HepG2 (cell line): Measurements from ENCODE around the gene ABCA3.

Experiments used
- BRCA1 ChIP-seq: sonication (generic); formaldehyde crosslinking; IDR thresholded peaks from 2 replicates; pipeline ENCODE4 v1.4.0; 2020; ENCODE audit warnings: missing genetic modification reagents
- EZH2 ChIP-seq: conservative IDR thresholded peaks from 2 replicates; pipeline ENCODE4 v1.6.1; 2012; ENCODE audit warnings: mild to moderate bottlenecking, low read depth, low read length, moderate library complexity
- RBM22 ChIP-seq: fragments of 200-400 bp; formaldehyde crosslinking; optimal IDR thresholded peaks from 2 replicates; pipeline ENCODE3; 2017; ENCODE audit warnings: mild to moderate bottlenecking, low read length, moderate library complexity
- SMAD3 ChIP-seq: sonication (generic); formaldehyde crosslinking; IDR thresholded peaks from 2 replicates; pipeline ENCODE4 v1.4.0; 2020; ENCODE audit warnings: missing genetic modification reagents
- ZNF292 ChIP-seq: sonication (generic); formaldehyde crosslinking; IDR thresholded peaks from 2 replicates; pipeline ENCODE4 v1.8.1; 2022; ENCODE audit warnings: mild to moderate bottlenecking, low read depth, missing genetic modification reagents, borderline replicate concordance
- ZNF451 ChIP-seq: sonication (generic); formaldehyde crosslinking; IDR thresholded peaks from 2 replicates; pipeline ENCODE4 v1.5.0; 2020; ENCODE audit warnings: mild to moderate bottlenecking, missing genetic modification reagents
- ZNF772 ChIP-seq: sonication (generic); formaldehyde crosslinking; IDR thresholded peaks from 2 replicates; pipeline ENCODE4 v1.5.0; 2020; ENCODE audit warnings: mild to moderate bottlenecking, missing genetic modification reagents
- TF ChIP-seq, protein P1 (sequence below): sonication (generic); formaldehyde crosslinking; IDR thresholded peaks from 2 replicates; pipeline ENCODE4 v1.4.0; 2020; ENCODE audit warnings: missing genetic modification reagents
- TF ChIP-seq, protein P2 (sequence below): sonication (generic); formaldehyde crosslinking; IDR thresholded peaks from 2 replicates; pipeline ENCODE4 v1.4.0; 2020; ENCODE audit warnings: missing genetic modification reagents; ENCODE audit errors: not compliant biosample characterization
- TF ChIP-seq, protein P3 (sequence below): sonication (generic); formaldehyde crosslinking; IDR thresholded peaks from 2 replicates; pipeline ENCODE4 v1.9.0; 2022; ENCODE audit warnings: missing genetic modification reagents, mild to moderate bottlenecking, borderline replicate concordance
- TF ChIP-seq, protein P4 (sequence below): sonication (generic); formaldehyde crosslinking; IDR thresholded peaks from 2 replicates; pipeline ENCODE4 v1.5.0; 2020; ENCODE audit warnings: mild to moderate bottlenecking, missing genetic modification reagents, moderate library complexity
- TF ChIP-seq, protein P5 (sequence below): IDR thresholded peaks from 2 replicates; pipeline ENCODE4 v1.6.1; 2016
- TF ChIP-seq, protein P6 (sequence below): sonication (generic); formaldehyde crosslinking; IDR thresholded peaks from 2 replicates; pipeline ENCODE4 v1.4.0; 2020; ENCODE audit warnings: mild to moderate bottlenecking, missing genetic modification reagents, borderline replicate concordance

DNA sequence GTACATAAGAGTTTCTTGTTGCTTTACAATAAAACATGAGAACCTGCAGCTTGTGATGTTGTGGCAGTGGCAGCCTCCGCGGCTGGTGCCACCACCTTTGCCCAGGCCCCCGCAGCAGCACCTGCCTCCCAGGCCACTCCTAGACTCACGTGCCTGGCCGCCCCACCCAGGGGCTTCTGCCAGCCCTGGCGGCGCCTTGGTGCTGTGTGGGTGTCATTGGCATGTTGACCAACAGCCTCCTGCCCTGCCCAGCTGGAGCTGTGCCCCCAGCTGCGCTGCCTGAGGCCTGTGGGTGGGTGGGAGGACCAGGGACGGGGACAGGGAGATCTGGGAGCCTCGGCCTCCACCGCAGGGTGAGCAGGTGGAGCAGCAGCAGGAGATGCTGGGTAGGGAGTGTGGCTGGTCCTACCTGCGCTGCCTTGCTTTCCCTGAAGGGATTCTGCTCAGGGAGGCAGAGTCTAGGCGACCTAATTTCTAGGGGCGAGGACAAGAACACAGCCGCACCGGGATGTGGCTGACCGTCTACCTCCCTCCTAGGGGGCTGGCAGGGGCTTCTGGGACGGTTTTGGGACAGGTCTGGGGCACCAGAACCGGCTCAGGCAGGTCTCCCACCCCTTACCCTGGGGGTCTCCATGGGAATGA is 104.7 kb downstream of the ABCA3 start:
- TF ChIP-seq, protein P1, sequence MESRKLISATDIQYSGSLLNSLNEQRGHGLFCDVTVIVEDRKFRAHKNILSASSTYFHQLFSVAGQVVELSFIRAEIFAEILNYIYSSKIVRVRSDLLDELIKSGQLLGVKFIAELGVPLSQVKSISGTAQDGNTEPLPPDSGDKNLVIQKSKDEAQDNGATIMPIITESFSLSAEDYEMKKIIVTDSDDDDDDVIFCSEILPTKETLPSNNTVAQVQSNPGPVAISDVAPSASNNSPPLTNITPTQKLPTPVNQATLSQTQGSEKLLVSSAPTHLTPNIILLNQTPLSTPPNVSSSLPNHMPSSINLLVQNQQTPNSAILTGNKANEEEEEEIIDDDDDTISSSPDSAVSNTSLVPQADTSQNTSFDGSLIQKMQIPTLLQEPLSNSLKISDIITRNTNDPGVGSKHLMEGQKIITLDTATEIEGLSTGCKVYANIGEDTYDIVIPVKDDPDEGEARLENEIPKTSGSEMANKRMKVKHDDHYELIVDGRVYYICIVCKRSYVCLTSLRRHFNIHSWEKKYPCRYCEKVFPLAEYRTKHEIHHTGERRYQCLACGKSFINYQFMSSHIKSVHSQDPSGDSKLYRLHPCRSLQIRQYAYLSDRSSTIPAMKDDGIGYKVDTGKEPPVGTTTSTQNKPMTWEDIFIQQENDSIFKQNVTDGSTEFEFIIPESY (CRISPR knock-in tag), result no peak
- TF ChIP-seq, protein P2, sequence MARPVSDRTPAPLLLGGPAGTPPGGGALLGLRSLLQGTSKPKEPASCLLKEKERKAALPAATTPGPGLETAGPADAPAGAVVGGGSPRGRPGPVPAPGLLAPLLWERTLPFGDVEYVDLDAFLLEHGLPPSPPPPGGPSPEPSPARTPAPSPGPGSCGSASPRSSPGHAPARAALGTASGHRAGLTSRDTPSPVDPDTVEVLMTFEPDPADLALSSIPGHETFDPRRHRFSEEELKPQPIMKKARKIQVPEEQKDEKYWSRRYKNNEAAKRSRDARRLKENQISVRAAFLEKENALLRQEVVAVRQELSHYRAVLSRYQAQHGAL (CRISPR knock-in tag), result no peak
- TF ChIP-seq, protein P3, sequence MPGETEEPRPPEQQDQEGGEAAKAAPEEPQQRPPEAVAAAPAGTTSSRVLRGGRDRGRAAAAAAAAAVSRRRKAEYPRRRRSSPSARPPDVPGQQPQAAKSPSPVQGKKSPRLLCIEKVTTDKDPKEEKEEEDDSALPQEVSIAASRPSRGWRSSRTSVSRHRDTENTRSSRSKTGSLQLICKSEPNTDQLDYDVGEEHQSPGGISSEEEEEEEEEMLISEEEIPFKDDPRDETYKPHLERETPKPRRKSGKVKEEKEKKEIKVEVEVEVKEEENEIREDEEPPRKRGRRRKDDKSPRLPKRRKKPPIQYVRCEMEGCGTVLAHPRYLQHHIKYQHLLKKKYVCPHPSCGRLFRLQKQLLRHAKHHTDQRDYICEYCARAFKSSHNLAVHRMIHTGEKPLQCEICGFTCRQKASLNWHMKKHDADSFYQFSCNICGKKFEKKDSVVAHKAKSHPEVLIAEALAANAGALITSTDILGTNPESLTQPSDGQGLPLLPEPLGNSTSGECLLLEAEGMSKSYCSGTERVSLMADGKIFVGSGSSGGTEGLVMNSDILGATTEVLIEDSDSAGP (CRISPR knock-in tag), result no peak
- TF ChIP-seq, protein P4, sequence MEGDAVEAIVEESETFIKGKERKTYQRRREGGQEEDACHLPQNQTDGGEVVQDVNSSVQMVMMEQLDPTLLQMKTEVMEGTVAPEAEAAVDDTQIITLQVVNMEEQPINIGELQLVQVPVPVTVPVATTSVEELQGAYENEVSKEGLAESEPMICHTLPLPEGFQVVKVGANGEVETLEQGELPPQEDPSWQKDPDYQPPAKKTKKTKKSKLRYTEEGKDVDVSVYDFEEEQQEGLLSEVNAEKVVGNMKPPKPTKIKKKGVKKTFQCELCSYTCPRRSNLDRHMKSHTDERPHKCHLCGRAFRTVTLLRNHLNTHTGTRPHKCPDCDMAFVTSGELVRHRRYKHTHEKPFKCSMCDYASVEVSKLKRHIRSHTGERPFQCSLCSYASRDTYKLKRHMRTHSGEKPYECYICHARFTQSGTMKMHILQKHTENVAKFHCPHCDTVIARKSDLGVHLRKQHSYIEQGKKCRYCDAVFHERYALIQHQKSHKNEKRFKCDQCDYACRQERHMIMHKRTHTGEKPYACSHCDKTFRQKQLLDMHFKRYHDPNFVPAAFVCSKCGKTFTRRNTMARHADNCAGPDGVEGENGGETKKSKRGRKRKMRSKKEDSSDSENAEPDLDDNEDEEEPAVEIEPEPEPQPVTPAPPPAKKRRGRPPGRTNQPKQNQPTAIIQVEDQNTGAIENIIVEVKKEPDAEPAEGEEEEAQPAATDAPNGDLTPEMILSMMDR (CRISPR knock-in tag), result no peak
- TF ChIP-seq, protein P5, sequence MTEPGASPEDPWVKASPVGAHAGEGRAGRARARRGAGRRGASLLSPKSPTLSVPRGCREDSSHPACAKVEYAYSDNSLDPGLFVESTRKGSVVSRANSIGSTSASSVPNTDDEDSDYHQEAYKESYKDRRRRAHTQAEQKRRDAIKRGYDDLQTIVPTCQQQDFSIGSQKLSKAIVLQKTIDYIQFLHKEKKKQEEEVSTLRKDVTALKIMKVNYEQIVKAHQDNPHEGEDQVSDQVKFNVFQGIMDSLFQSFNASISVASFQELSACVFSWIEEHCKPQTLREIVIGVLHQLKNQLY, result no peak
- no peak for TF ChIP-seq ZNF772 (CRISPR knock-in tag)
- no peak for TF ChIP-seq RBM22
- TF ChIP-seq, protein P6, sequence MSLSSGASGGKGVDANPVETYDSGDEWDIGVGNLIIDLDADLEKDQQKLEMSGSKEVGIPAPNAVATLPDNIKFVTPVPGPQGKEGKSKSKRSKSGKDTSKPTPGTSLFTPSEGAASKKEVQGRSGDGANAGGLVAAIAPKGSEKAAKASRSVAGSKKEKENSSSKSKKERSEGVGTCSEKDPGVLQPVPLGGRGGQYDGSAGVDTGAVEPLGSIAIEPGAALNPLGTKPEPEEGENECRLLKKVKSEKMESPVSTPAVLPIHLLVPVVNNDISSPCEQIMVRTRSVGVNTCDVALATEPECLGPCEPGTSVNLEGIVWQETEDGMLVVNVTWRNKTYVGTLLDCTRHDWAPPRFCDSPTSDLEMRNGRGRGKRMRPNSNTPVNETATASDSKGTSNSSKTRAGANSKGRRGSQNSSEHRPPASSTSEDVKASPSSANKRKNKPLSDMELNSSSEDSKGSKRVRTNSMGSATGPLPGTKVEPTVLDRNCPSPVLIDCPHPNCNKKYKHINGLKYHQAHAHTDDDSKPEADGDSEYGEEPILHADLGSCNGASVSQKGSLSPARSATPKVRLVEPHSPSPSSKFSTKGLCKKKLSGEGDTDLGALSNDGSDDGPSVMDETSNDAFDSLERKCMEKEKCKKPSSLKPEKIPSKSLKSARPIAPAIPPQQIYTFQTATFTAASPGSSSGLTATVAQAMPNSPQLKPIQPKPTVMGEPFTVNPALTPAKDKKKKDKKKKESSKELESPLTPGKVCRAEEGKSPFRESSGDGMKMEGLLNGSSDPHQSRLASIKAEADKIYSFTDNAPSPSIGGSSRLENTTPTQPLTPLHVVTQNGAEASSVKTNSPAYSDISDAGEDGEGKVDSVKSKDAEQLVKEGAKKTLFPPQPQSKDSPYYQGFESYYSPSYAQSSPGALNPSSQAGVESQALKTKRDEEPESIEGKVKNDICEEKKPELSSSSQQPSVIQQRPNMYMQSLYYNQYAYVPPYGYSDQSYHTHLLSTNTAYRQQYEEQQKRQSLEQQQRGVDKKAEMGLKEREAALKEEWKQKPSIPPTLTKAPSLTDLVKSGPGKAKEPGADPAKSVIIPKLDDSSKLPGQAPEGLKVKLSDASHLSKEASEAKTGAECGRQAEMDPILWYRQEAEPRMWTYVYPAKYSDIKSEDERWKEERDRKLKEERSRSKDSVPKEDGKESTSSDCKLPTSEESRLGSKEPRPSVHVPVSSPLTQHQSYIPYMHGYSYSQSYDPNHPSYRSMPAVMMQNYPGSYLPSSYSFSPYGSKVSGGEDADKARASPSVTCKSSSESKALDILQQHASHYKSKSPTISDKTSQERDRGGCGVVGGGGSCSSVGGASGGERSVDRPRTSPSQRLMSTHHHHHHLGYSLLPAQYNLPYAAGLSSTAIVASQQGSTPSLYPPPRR (CRISPR knock-in tag), result no peak
- TF ChIP-seq ZNF451 (CRISPR knock-in tag), result no peak
- no peak for TF ChIP-seq ZNF292
- no peak for TF ChIP-seq EZH2
- TF ChIP-seq BRCA1, result no peak
- no peak for TF ChIP-seq SMAD3
